H1 (cell line): Measurements from ENCODE around the gene TNFRSF6B. TPM values are rescaled to one million over a fixed set of nuclear protein-coding genes. Genes with fewer than 3 reads are reported as not detected.

Source experiments
- CTCF ChIA-PET: fragments of 300-600 bp; sonication (Branson Sonifier 250); formaldehyde crosslinking; loops from one replicate; lab custom pipeline; 2021; ENCODE audit not compliant: partially characterized antibody; lab: Charles Lee
- POLR2A ChIA-PET: fragments of 300-600 bp; sonication (Branson Sonifier 250); formaldehyde crosslinking; loops from one replicate; lab custom pipeline; 2021; ENCODE audit warnings: inconsistent platforms; ENCODE audit not compliant: partially characterized antibody; lab: Charles Lee
- DNase-seq, 2 experiments: peaks; one replicate each; pipeline versions ENCODE4 v3.0.0 to v3.0.0-alpha.2; 2010 to 2022; ENCODE audit warnings: low spot score in 2 of 2, low read depth in 1 of 2, mixed read lengths in 1 of 2
- FAIRE-seq: peaks from 2 replicates; lab custom pipeline; 2011; peaks lifted over from hg19 to GRCh38; lab: Jason Lieb, UNC
- H2AFZ ChIP-seq: 2 replicates; pipeline ENCODE4 v1.8.1; 2012; ENCODE audit warnings: low read length, inconsistent platforms
- H2AK5ac ChIP-seq: 2 replicates; pipeline ENCODE4 v1.6.1; 2013; ENCODE audit warnings: low read depth, low read length
- H2BK120ac ChIP-seq: replicated peaks from 2 replicates; pipeline ENCODE3; 2013; ENCODE audit warnings: low read depth, low read length, inconsistent platforms
- H2BK12ac ChIP-seq: 2 replicates; pipeline ENCODE4 v1.6.1; 2013; ENCODE audit warnings: low read depth, low read length
- H2BK15ac ChIP-seq: 2 replicates; pipeline ENCODE4 v1.6.1; 2013; ENCODE audit warnings: low read length
- H2BK20ac ChIP-seq: 2 replicates; pipeline ENCODE4 v1.6.1; 2013; ENCODE audit warnings: low read length
- H2BK5ac ChIP-seq: 2 replicates; pipeline ENCODE4 v1.6.1; 2013; ENCODE audit warnings: low read depth, low read length
- H3K14ac ChIP-seq: 2 replicates; pipeline ENCODE4 v1.6.1; 2013; ENCODE audit warnings: inconsistent platforms; ENCODE audit not compliant: insufficient read length
- H3K18ac ChIP-seq: 2 replicates; pipeline ENCODE4 v1.6.1; 2013; ENCODE audit warnings: low read length; ENCODE audit errors: extremely low read depth
- H3K23ac ChIP-seq: 2 replicates; pipeline ENCODE4 v1.6.1; 2013; ENCODE audit warnings: inconsistent platforms; ENCODE audit not compliant: insufficient read length
- H3K23me2 ChIP-seq: 2 replicates; pipeline ENCODE4 v1.6.1; 2013; ENCODE audit warnings: low read depth, low read length
- H3K27ac ChIP-seq: 2 replicates; pipeline ENCODE4 v1.6.1; 2011; ENCODE audit warnings: low read depth, low read length, inconsistent platforms
- H3K27me3 ChIP-seq, 4 experiments: replicated peaks in 1 of 4; 1 replicate in 1 of 4; 2 replicates in 3 of 4; pipeline versions ENCODE4 v1.6.1 to v1.8.1; 2011 to 2013; ENCODE audit warnings: low read length in 3 of 4, mild to moderate bottlenecking in 3 of 4, inconsistent platforms in 2 of 4, mixed read lengths in 2 of 4, moderate library complexity in 1 of 4; ENCODE audit not compliant: control insufficient read depth in 3 of 4, insufficient read depth in 3 of 4; ENCODE audit errors: extremely low read depth in 1 of 4
- H3K36me3 ChIP-seq, 4 experiments: 2 replicates each; pipeline versions ENCODE4 v1.6.1 to v1.8.1; 2011 to 2013; ENCODE audit warnings: mild to moderate bottlenecking in 4 of 4, low read length in 3 of 4, moderate library complexity in 2 of 4, control low read depth in 1 of 4, inconsistent platforms in 1 of 4; ENCODE audit not compliant: insufficient read depth in 4 of 4, control insufficient read depth in 2 of 4
- H3K4ac ChIP-seq: replicated peaks from 2 replicates; pipeline ENCODE3; 2013; ENCODE audit warnings: low read length, low read depth, mixed read lengths, inconsistent platforms; ENCODE audit not compliant: insufficient read length
- H3K4me1 ChIP-seq, 4 experiments: replicated peaks in 1 of 4; 1 replicate in 1 of 4; 2 replicates in 3 of 4; pipeline versions ENCODE4 v1.6.1 to v1.8.1; 2011 to 2013; ENCODE audit warnings: low read length in 3 of 4, inconsistent platforms in 2 of 4, mixed read lengths in 1 of 4; ENCODE audit not compliant: insufficient read depth in 4 of 4, control insufficient read depth in 3 of 4
- H3K4me2 ChIP-seq, 2 experiments: 2 replicates each; pipeline versions ENCODE4 v1.6.1 to v1.8.1; 2011 to 2013; ENCODE audit warnings: low read depth in 2 of 2, low read length in 2 of 2, control low read depth in 1 of 2, inconsistent platforms in 1 of 2, mild to moderate bottlenecking in 1 of 2; ENCODE audit not compliant: insufficient read depth in 1 of 2
- H3K4me3 ChIP-seq, 4 experiments: fragments of 200-600, 300-600 bp in 1 of 4; sonication (generic), shearing (Covaris generic), sonication (Bioruptor Twin) in 1 of 4; 2 replicates each; pipeline versions ENCODE4 v1.5.1 to v1.8.1; 2011 to 2016; ENCODE audit warnings: low read length in 4 of 4, low read depth in 3 of 4, control low read depth in 2 of 4, inconsistent platforms in 2 of 4, mild to moderate bottlenecking in 2 of 4, mixed read lengths in 1 of 4, moderate library complexity in 1 of 4; ENCODE audit not compliant: insufficient read depth in 2 of 4; ENCODE audit errors: extremely low read depth in 1 of 4
- H3K56ac ChIP-seq: replicated peaks from 2 replicates; pipeline ENCODE3; 2013; ENCODE audit warnings: low read depth, mild to moderate bottlenecking, mixed read lengths, low read length, inconsistent platforms; ENCODE audit not compliant: insufficient read length
- H3K79me1 ChIP-seq: 2 replicates; pipeline ENCODE4 v1.6.1; 2013; ENCODE audit warnings: low read depth, low read length, control low read depth
- H3K79me2 ChIP-seq, 2 experiments: 2 replicates each; pipeline versions ENCODE4 v1.6.1 to v1.8.1; 2012 to 2013; ENCODE audit warnings: low read length in 2 of 2, mild to moderate bottlenecking in 2 of 2, inconsistent platforms in 1 of 2; ENCODE audit not compliant: insufficient read depth in 2 of 2, control insufficient read depth in 1 of 2
- H3K9ac ChIP-seq, 4 experiments: replicated peaks in 1 of 4; 1 replicate in 1 of 4; 2 replicates in 3 of 4; pipeline versions ENCODE4 v1.6.1 to v1.8.1; 2011 to 2013; ENCODE audit warnings: low read depth in 3 of 4, low read length in 3 of 4, control low read depth in 2 of 4, mild to moderate bottlenecking in 2 of 4, moderate library complexity in 2 of 4, inconsistent platforms in 1 of 4; ENCODE audit errors: extremely low read depth in 1 of 4
- H3K9me3 ChIP-seq, 2 experiments: 2 replicates each; pipeline versions ENCODE4 v1.6.1 to v1.8.1; 2012 to 2013; ENCODE audit warnings: mild to moderate bottlenecking in 2 of 2, moderate library complexity in 2 of 2, control low read depth in 1 of 2, inconsistent platforms in 1 of 2, low read depth in 1 of 2, low read length in 1 of 2, mixed read lengths in 1 of 2; ENCODE audit not compliant: insufficient read depth in 2 of 2
- H4K20me1 ChIP-seq, 2 experiments: replicated peaks in 1 of 2; 2 replicates each; pipeline versions ENCODE3 to v1.8.1; 2011 to 2013; ENCODE audit warnings: inconsistent platforms in 2 of 2, low read length in 2 of 2, mild to moderate bottlenecking in 1 of 2; ENCODE audit not compliant: insufficient read depth in 2 of 2, control insufficient read depth in 1 of 2
- H4K5ac ChIP-seq: 2 replicates; pipeline ENCODE4 v1.6.1; 2013; ENCODE audit warnings: low read length, low read depth, mixed read lengths, inconsistent platforms; ENCODE audit not compliant: insufficient read length
- H4K8ac ChIP-seq: 2 replicates; pipeline ENCODE4 v1.8.0; 2013; ENCODE audit warnings: mild to moderate bottlenecking, moderate library complexity, low read length, inconsistent platforms; ENCODE audit not compliant: insufficient read depth; ENCODE audit errors: extremely low read depth
- H4K91ac ChIP-seq: replicated peaks from 2 replicates; pipeline ENCODE3; 2013; ENCODE audit warnings: low read length, mixed read lengths, inconsistent platforms; ENCODE audit not compliant: insufficient read length
- ASH2L ChIP-seq: fragments of 200-600, 300-600 bp; sonication (generic); IDR thresholded peaks from one replicate; pipeline ENCODE4 v1.7.1; 2017; ENCODE audit warnings: low read length
- BACH1 ChIP-seq: IDR thresholded peaks from 2 replicates; pipeline ENCODE4 v1.6.1; 2012; ENCODE audit warnings: low read length, improper control_type of control experiment
- POLR2A ChIP-seq, 2 experiments: IDR thresholded peaks; 1 replicate in 1 of 2; 2 replicates in 1 of 2; pipeline ENCODE4 v1.6.1; 2011; ENCODE audit warnings: low read depth in 2 of 2, low read length in 2 of 2, mild to moderate bottlenecking in 2 of 2; ENCODE audit errors: control extremely low read depth in 1 of 2
- POU5F1 ChIP-seq: IDR thresholded peaks from 2 replicates; pipeline ENCODE4 v1.6.1; 2011; ENCODE audit warnings: low read depth, mild to moderate bottlenecking, low read length, moderate library complexity
- SIN3A ChIP-seq, 2 experiments: IDR thresholded peaks in 1 of 2; conservative IDR thresholded peaks in 1 of 2; 2 replicates each; pipeline ENCODE4 v1.6.1; 2011 to 2012; ENCODE audit warnings: low read length in 2 of 2, improper control_type of control experiment in 1 of 2, low read depth in 1 of 2, mild to moderate bottlenecking in 1 of 2
- ZNF274 ChIP-seq: IDR thresholded peaks from 2 replicates; pipeline ENCODE4 v1.7.0; 2012; ENCODE audit warnings: low read length, borderline replicate concordance; ENCODE audit errors: extremely low read depth
- WGBS, 2 experiments: shearing (Covaris generic) in 1 of 2; methylation state at CpG; one replicate each; pipeline versions ENCODE4 v1.1.6 to v1.1.7; 2013 to 2015; ENCODE audit warnings: low lambda C conversion rate in 2 of 2, mixed read lengths in 2 of 2, inconsistent platforms in 1 of 2, low coverage in 1 of 2, missing lambda C conversion rate in 1 of 2; ENCODE audit not compliant: insufficient replicate concordance in 2 of 2, insufficient coverage in 1 of 2, insufficient read length in 1 of 2; ENCODE audit errors: extremely low coverage in 1 of 2, missing lambda C conversion rate in 1 of 2; 5-methylcytosine and 5-hydroxymethylcytosine counted together
- polyA plus RNA-seq, 7 experiments: library from polyadenylated mRNA; depleted of rRNA in 3 of 7; stranded (reverse) in 5 of 7; unstranded in 2 of 7; fragments of >200 nt in 5 of 7; fragments of 200-250 nt in 2 of 7; gene quantifications; 1 replicate in 5 of 7; 2 replicates in 1 of 7; 4 replicates in 1 of 7; pipeline versions ENCODE4 v1.2.1 to v1.2.3, GENCODE V29; 2011 to 2013; ENCODE audit warnings: missing spikeins in 2 of 7, mixed read lengths in 2 of 7
- total RNA-seq: library from RNA; stranded (reverse); fragmentation: NEBNext Ultra II Directional; extraction: Animal tissue kit (Norgen Biotek cat#: 25700); gene quantifications from 2 replicates; pipeline ENCODE4 v1.2.1, GENCODE V29; 2021

The TNFRSF6B gene
- total and polyA plus RNA-seq, 2 of the 8 experiments (the other 6 are each of a cell fraction or from before 2014, with no cell fraction given): 3.1 TPM; not detected in 1

DNA sequence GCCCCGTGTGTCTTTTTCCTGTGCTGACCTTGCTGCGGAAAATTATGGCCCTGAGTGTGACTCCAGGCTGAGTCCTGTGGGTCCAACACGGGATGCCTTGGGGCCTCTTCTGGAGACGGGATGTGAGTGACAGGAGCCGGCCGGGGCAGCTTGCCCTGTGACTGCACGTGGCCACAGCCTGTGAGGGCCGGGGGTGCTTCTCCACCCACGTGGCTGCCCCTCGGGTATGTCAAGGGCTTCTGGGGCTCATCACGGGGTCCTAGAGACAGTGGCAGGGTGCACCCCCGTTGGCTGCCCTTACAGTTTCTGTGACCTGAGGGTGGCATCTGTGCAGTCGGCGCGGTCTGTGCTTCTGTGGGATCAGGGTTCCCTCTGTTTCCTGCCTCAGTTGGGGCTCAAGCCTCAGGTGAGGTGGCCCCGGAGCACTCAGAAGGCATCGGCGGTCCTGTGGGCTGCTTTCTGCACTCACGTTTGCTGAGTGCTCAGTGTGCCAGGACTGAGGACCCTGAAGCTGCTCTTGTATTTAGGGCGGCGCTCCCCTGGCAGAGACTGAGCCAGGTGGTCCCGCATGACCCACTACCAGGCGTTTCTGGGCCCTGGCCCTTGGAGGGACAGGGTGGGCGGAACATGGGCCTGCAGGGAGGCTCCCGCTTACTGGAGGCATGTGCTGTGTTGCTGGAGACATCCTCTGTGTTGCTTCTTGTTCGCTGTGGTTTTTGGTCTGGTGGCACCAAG is 33.0 kb upstream of the TNFRSF6B start:
- H2BK15ac ChIP-seq: no peak overlapping the region
- peaks cover 0 to 29% (median 17%) of the 10 kb centered on the region in 4 experiments; a peak in 6 of 8 replicates for H3K36me3 ChIP-seq
- H2BK120ac ChIP-seq: no peak overlapping the region
- no peak overlapping the region for H3K4me2 ChIP-seq
- H3K4ac ChIP-seq: no peak overlapping the region
- peaks cover 7% of the 10 kb centered on the region for H3K23me2 ChIP-seq
- H4K5ac ChIP-seq: no peak overlapping the region
- CTCF ChIA-PET: no interaction called here
- FAIRE-seq (no peak), DNase-seq (no peak)
- no peak overlapping the region for H3K4me3 ChIP-seq
- no peak overlapping the region for H2BK5ac ChIP-seq
- POLR2A ChIA-PET: no interaction called here
- 93% methylated on average over 23 of the region's 26 CpGs; no CpG with 5 or more reads in 1 of the 2 experiments for WGBS, 2 experiments
- peaks cover 0 to 5% (median 4%) of the 10 kb centered on the region in 4 experiments; a peak in 5 of 7 replicates for H3K4me1 ChIP-seq
- H2BK12ac ChIP-seq: no peak overlapping the region
- H3K23ac ChIP-seq: no peak overlapping the region
- peaks cover 0 to 9% of the 10 kb centered on the region in 2 experiments; a peak in 1 of 4 replicates for H3K79me2 ChIP-seq
- no peak overlapping the region for H3K27ac ChIP-seq
- no peaks in the 10 kb centered on the region for H3K9me3 ChIP-seq
- H4K8ac ChIP-seq: no peak overlapping the region
- no peak overlapping the region for H2BK20ac ChIP-seq
- H2AFZ ChIP-seq: no peak overlapping the region
- no peak overlapping the region for H3K14ac ChIP-seq
- no peak overlapping the region for H3K9ac ChIP-seq
- H4K20me1 ChIP-seq: peaks cover 5 to 10% of the 10 kb centered on the region in 2 experiments
- H3K18ac ChIP-seq: no peak overlapping the region
- no peaks in the 10 kb centered on the region; the same call in 1 of the 2 replicates for H3K79me1 ChIP-seq
- H4K91ac ChIP-seq: no peak overlapping the region
- no peaks in the 10 kb centered on the region for H3K27me3 ChIP-seq
- H3K56ac ChIP-seq: no peak overlapping the region
- H2AK5ac ChIP-seq: no peak overlapping the region
- TF ChIP-seq ASH2L: no peak
- TF ChIP-seq POLR2A (IDR thresholded peaks at IDR 0.05; ENCODE audit: control extremely low read depth in 1 of 2, low read depth in 2 of 2, low read length in 2 of 2): no peak
- no peak for TF ChIP-seq ZNF274
- TF ChIP-seq POU5F1: no peak
- no peak for TF ChIP-seq SIN3A (conservative IDR thresholded peaks at IDR 0.05 in 1 of 2, IDR thresholded peaks at IDR 0.05 in 1 of 2; ENCODE audit: low read depth in 1 of 2, low read length in 2 of 2)
- no peak for TF ChIP-seq BACH1
